ENCODE results near the gene IFITM5. TPM values are rescaled to one million over a fixed set of nuclear protein-coding genes. Genes with fewer than 3 reads are reported as not detected.
"Not testable (repeated sequence)": the region's sequence is repeated elsewhere in the genome, so short reads cannot be mapped to it uniquely, and the experiment has no call there.

The IFITM5 gene
- total RNA-seq, 2 donors from 2014 or later: not detected

GRCh38 chr11:319121-319887 is 20.0 kb upstream of the IFITM5 start:
- intact Hi-C loops (cut with DNase I): not testable (repeated sequence)
- peak; percentile 22 for TF ChIP-seq POLR2AphosphoS5 (IDR thresholded peaks at IDR 0.05)
- WGBS: 4% methylated on average over 18 of the region's 29 CpGs

GRCh38 chr11:318405-319120 is 19.2 kb upstream of the IFITM5 start:
- Histone ChIP-seq H3K4me3 (peak overlapping the region; percentile 66 to 69), H3K27ac (peak overlapping the region; percentile 97 to 98)
- intact Hi-C loops (cut with DNase I); H3K36me3 ChIP-seq; H3K4me1 ChIP-seq (replicated peaks); H3K9me3 ChIP-seq; DNase-seq (ENCODE audit: low spot score); H3K27me3 ChIP-seq (replicated peaks; ENCODE audit: insufficient read depth): not testable (repeated sequence)
- 1% methylated on average over 15 of the region's 79 CpGs for WGBS

More at GRCh38 chr11:319121-319887, 20.0 kb upstream of the IFITM5 start:
- not testable (repeated sequence) for H3K9me3 ChIP-seq; H3K4me1 ChIP-seq (replicated peaks); H3K27me3 ChIP-seq (replicated peaks; ENCODE audit: insufficient read depth); DNase-seq (ENCODE audit: low spot score); H3K36me3 ChIP-seq
- Histone ChIP-seq H3K27ac (peak overlapping the region; percentile 97 to 98), H3K4me3 (peak overlapping the region; percentile 66 to 69)

- H3K9me3 ChIP-seq; H3K27me3 ChIP-seq (replicated peaks; ENCODE audit: insufficient read depth); H3K36me3 ChIP-seq; H3K4me1 ChIP-seq (replicated peaks); DNase-seq (ENCODE audit: low spot score); H3K4me3 ChIP-seq; intact Hi-C loops (cut with DNase I): not testable (repeated sequence)
- 43% methylated on average over 25 of the region's 30 CpGs for WGBS
- peak overlapping the region; percentile 30 to 86 for H3K27ac ChIP-seq
These were observed 18.5 kb upstream of the IFITM5 start for GRCh38 chr11:317668-318404.

GRCh38 chr11:316891-317301 is 17.6 kb upstream of the IFITM5 start:
- TF ChIP-seq POLR2AphosphoS5 (IDR thresholded peaks at IDR 0.05) (no peak), CTCF (IDR thresholded peaks at IDR 0.05) (no peak), POLR2A (IDR thresholded peaks at IDR 0.05) (no peak)
- WGBS: 83% methylated on average over 7 of the region's 7 CpGs
- H3K27me3 ChIP-seq (replicated peaks; ENCODE audit: insufficient read depth): no peaks in the 10 kb centered on the region
- DNase-seq (ENCODE audit: low spot score): no peak
- peaks cover 15% of the 10 kb centered on the region for H3K4me1 ChIP-seq (replicated peaks)
- peak overlapping the region in 1 of 2 donors; percentile 86 for H3K27ac ChIP-seq
- no peak overlapping the region for H3K4me3 ChIP-seq
- intact Hi-C loops (cut with DNase I): no loop called here
- no peaks in the 10 kb centered on the region for H3K9me3 ChIP-seq
- H3K36me3 ChIP-seq: no peaks in the 10 kb centered on the region

- intact Hi-C loops (cut with DNase I): no loop called here
- no peaks in the 10 kb centered on the region for H3K27me3 ChIP-seq (replicated peaks; ENCODE audit: insufficient read depth)
- no peaks in the 10 kb centered on the region for H3K36me3 ChIP-seq
- H3K4me1 ChIP-seq (replicated peaks): peaks cover 16% of the 10 kb centered on the region
- no peak for DNase-seq (ENCODE audit: low spot score)
- TF ChIP-seq POLR2A (IDR thresholded peaks at IDR 0.05) (peak; percentile 25), CTCF (IDR thresholded peaks at IDR 0.05) (no peak), POLR2AphosphoS5 (IDR thresholded peaks at IDR 0.05) (peak; percentile 3)
- H3K9me3 ChIP-seq: no peaks in the 10 kb centered on the region
- WGBS: 35% methylated on average over 64 of the region's 64 CpGs
- peak overlapping the region; percentile 37 to 86 for H3K27ac ChIP-seq
- peak overlapping the region; percentile 8 to 41 for H3K4me3 ChIP-seq
These were observed 16.8 kb upstream of the IFITM5 start for GRCh38 chr11:316031-316701.

All from prostate gland (tissue), 2 donors.